Astrocyte of the cerebellum (primary cell): Measurements from ENCODE around the gene SERPINB1.
A peak's percentile ranks its signal among the peaks of the same experiment; 100 is the strongest.
"Not testable (repeated sequence)": the region's sequence is repeated elsewhere in the genome, so short reads cannot be mapped to it uniquely, and the experiment has no call there.

Experiments
- DNase-seq: peaks from one replicate; pipeline ENCODE4 v3.0.0-alpha.2; 2011; ENCODE audit warnings: low read depth
- H3K4me3 ChIP-seq: 2 replicates; pipeline ENCODE4 v1.5.1; 2011; ENCODE audit warnings: mild to moderate bottlenecking, low read depth, low read length, moderate library complexity
- CTCF ChIP-seq: IDR thresholded peaks from 2 replicates; pipeline ENCODE4 v1.5.1; 2012; ENCODE audit warnings: low read length, low read depth, moderate library complexity, mild to moderate bottlenecking; ENCODE audit errors: missing control alignments
- in situ Hi-C: cut with HindIII; loops from 2 replicates; pipeline ENCODE4 v1.10.0; 2017; ENCODE audit warnings: low sequenced_read_pairs

Gene SERPINB1

GRCh38 chr6:2859185-2859700 is 17.6 kb upstream of the SERPINB1 start:
- H3K4me3 ChIP-seq = no peak overlapping the region
- DNase-seq = no peak
- in situ Hi-C loops = no loop called here
- no peak for TF ChIP-seq CTCF

- no peak for DNase-seq
- no peak for TF ChIP-seq CTCF
- no peak overlapping the region for H3K4me3 ChIP-seq
- in situ Hi-C loops = no loop called here
Measured at GRCh38 chr6:2857580-2858337, 16.1 kb upstream of the SERPINB1 start.

GRCh38 chr6:2857185-2857579 is 15.5 kb upstream of the SERPINB1 start:
- no peak for DNase-seq
- in situ Hi-C loops = no loop called here
- no peak for TF ChIP-seq CTCF
- H3K4me3 ChIP-seq = no peak overlapping the region

- DNase-seq = no peak
- no peak for TF ChIP-seq CTCF
- no peak overlapping the region for H3K4me3 ChIP-seq
- in situ Hi-C loops = no loop called here
Measured at GRCh38 chr6:2855061-2855519, 13.4 kb upstream of the SERPINB1 start.

GRCh38 chr6:2854396-2854982 is 12.8 kb upstream of the SERPINB1 start:
- H3K4me3 ChIP-seq = no peak overlapping the region
- in situ Hi-C loops = no loop called here
- no peak for DNase-seq
- no peak for TF ChIP-seq CTCF

GRCh38 chr6:2853769-2854395 is 12.2 kb upstream of the SERPINB1 start:
- in situ Hi-C loops = no loop called here
- TF ChIP-seq CTCF = peak; percentile 47
- peak overlapping the region; percentile 26 for H3K4me3 ChIP-seq
- no peak for DNase-seq

GRCh38 chr6:2853378-2853768 is 11.7 kb upstream of the SERPINB1 start:
- in situ Hi-C loops, DNase-seq: not testable (repeated sequence)
- H3K4me3 ChIP-seq = peak overlapping the region; percentile 26
